Endothelial cell of umbilical vein (primary cell): Measurements from ENCODE around the gene IL4I1. TPM values are rescaled to one million over a fixed set of nuclear protein-coding genes. Genes with fewer than 3 reads are reported as not detected.

Experiments used
- BruUV-seq: library from RNA; stranded (reverse); fragments of 400-500 nt; replicated peaks from 2 replicates; lab custom pipeline; 2021; lab: Mats Ljungman, UMichigan
- CTCF ChIA-PET: fragments of 300-600, 350-600 bp; sonication (Branson Sonifier 250); formaldehyde crosslinking; loops from one replicate; lab custom pipeline; 2021; ENCODE audit warnings: antibody characterized with exemption, inconsistent platforms; lab: Charles Lee
- POLR2A ChIA-PET: fragments of 300-600, 350-600 bp; sonication (Branson Sonifier 250); formaldehyde crosslinking; loops from one replicate; lab custom pipeline; 2021; ENCODE audit warnings: antibody characterized with exemption, inconsistent platforms; lab: Charles Lee
- DNase-seq: peaks from one replicate; pipeline ENCODE4 v3.0.0-alpha.2; 2011; ENCODE audit warnings: low read depth, low spot score
- FAIRE-seq: peaks from 2 replicates; lab custom pipeline; 2011; peaks lifted over from hg19 to GRCh38; lab: Jason Lieb, UNC
- H2AFZ ChIP-seq: 2 replicates; pipeline ENCODE4 v1.6.0; 2012; ENCODE audit warnings: low read depth, low read length, control low read depth, inconsistent platforms
- H3K27ac ChIP-seq: 2 replicates; pipeline ENCODE4 v1.5.1; 2011; ENCODE audit warnings: low read depth, mild to moderate bottlenecking, control low read depth, low read length, moderate library complexity; ENCODE audit not compliant: insufficient read depth
- H3K27me3 ChIP-seq, 2 experiments: 2 replicates each; pipeline versions ENCODE4 v1.6.0 to v1.6.1; 2011; ENCODE audit warnings: low read length in 2 of 2, mixed read lengths in 1 of 2; ENCODE audit not compliant: control insufficient read depth in 2 of 2, insufficient read depth in 2 of 2
- H3K36me3 ChIP-seq, 2 experiments: 2 replicates in 1 of 2; 3 replicates in 1 of 2; pipeline ENCODE4 v1.5.1; 2011; ENCODE audit warnings: low read length in 2 of 2, mild to moderate bottlenecking in 1 of 2, moderate library complexity in 1 of 2; ENCODE audit not compliant: control insufficient read depth in 2 of 2, insufficient read depth in 2 of 2; ENCODE audit errors: extremely low read depth in 1 of 2
- H3K4me1 ChIP-seq: 3 replicates; pipeline ENCODE4 v1.5.1; 2011; ENCODE audit warnings: mild to moderate bottlenecking, low read length; ENCODE audit not compliant: control insufficient read depth, insufficient read depth; ENCODE audit errors: extremely low read depth
- H3K4me2 ChIP-seq: 2 replicates; pipeline ENCODE4 v1.6.1; 2011; ENCODE audit warnings: low read length, control low read depth, mixed read lengths; ENCODE audit not compliant: insufficient read depth
- H3K4me3 ChIP-seq, 3 experiments: fragments of 200-600 bp in 1 of 3; sonication (generic), shearing (Covaris generic) in 1 of 3; replicated peaks in 1 of 3; 2 replicates each; pipeline ENCODE4 v1.5.1; 2011 to 2016; ENCODE audit warnings: control low read depth in 3 of 3, low read length in 3 of 3, mild to moderate bottlenecking in 2 of 3, inconsistent platforms in 1 of 3, low read depth in 1 of 3, moderate library complexity in 1 of 3; ENCODE audit not compliant: insufficient read depth in 1 of 3
- H3K79me2 ChIP-seq: 2 replicates; pipeline ENCODE4 v1.6.0; 2012; ENCODE audit warnings: low read length, inconsistent platforms; ENCODE audit not compliant: control insufficient read depth, insufficient read depth
- H3K9ac ChIP-seq: replicated peaks from 2 replicates; pipeline ENCODE3; 2011; ENCODE audit warnings: low read length, control low read depth; ENCODE audit not compliant: insufficient read depth; ENCODE audit errors: extremely low read depth
- H3K9me1 ChIP-seq: replicated peaks from 3 replicates; pipeline ENCODE4 v1.6.0; 2011; ENCODE audit warnings: mild to moderate bottlenecking, low read length; ENCODE audit not compliant: control insufficient read depth, insufficient read depth; ENCODE audit errors: extremely low read depth
- H3K9me3 ChIP-seq: replicated peaks from 2 replicates; pipeline ENCODE4 v1.5.1; 2012; ENCODE audit warnings: low read length, inconsistent platforms; ENCODE audit not compliant: control insufficient read depth, insufficient read depth
- H4K20me1 ChIP-seq: replicated peaks from 2 replicates; pipeline ENCODE3; 2011; ENCODE audit warnings: mild to moderate bottlenecking, low read length; ENCODE audit not compliant: control insufficient read depth, insufficient read depth; ENCODE audit errors: extremely low read depth
- EZH2 ChIP-seq: IDR thresholded peaks from 2 replicates; pipeline ENCODE4 v1.6.1; 2012; ENCODE audit warnings: borderline replicate concordance, low read depth, mild to moderate bottlenecking, moderate library complexity, low read length, inconsistent platforms; ENCODE audit not compliant: severe bottlenecking
- FOS ChIP-seq: IDR thresholded peaks from 2 replicates; pipeline ENCODE4 v1.6.1; 2011; ENCODE audit warnings: mild to moderate bottlenecking, low read length, moderate library complexity, borderline replicate concordance; ENCODE audit not compliant: insufficient read depth
- GATA2 ChIP-seq: IDR thresholded peaks from 2 replicates; pipeline ENCODE4 v1.7.0; 2011; ENCODE audit warnings: low read depth, mild to moderate bottlenecking, moderate library complexity, mixed read lengths, low read length; ENCODE audit not compliant: insufficient read length, insufficient read depth
- JUN ChIP-seq: IDR thresholded peaks from 2 replicates; pipeline ENCODE4 v1.6.1; 2011; ENCODE audit warnings: borderline replicate concordance, low read depth; ENCODE audit not compliant: insufficient read length, insufficient read depth
- MYC ChIP-seq: IDR thresholded peaks from one replicate; pipeline ENCODE4 v1.6.1; 2011; ENCODE audit warnings: mild to moderate bottlenecking, low read depth, low read length
- POLR2A ChIP-seq: IDR thresholded peaks from 2 replicates; pipeline ENCODE4 v1.6.1; 2012; ENCODE audit warnings: low read depth, mild to moderate bottlenecking, control low read depth, low read length
- POLR2AphosphoS5 ChIP-seq: IDR thresholded peaks from 2 replicates; pipeline ENCODE4 v1.6.1; 2012; ENCODE audit warnings: low read depth, mild to moderate bottlenecking, control low read depth, low read length, moderate library complexity; ENCODE audit not compliant: insufficient read depth
- dilution Hi-C: fragments of 300-500 bp; cut with MboI; formaldehyde crosslinking; loops from one replicate; pipeline ENCODE4 v1.15.0; 2019; ENCODE audit warnings: low sequenced_read_pairs; ENCODE audit not compliant: extremely low pct_ligation_motif_present
- intact Hi-C: fragments of 100-400 bp; cut with micrococcal nuclease; formaldehyde crosslinking; loops from one replicate; pipeline ENCODE4 v1.10.0; 2022
- polyA plus RNA-seq, 4 experiments: library from polyadenylated mRNA; depleted of rRNA in 3 of 4; stranded (reverse) in 3 of 4; unstranded in 1 of 4; fragments of >200 nt; gene quantifications; 2 replicates each; pipeline versions ENCODE4 v1.2.1 to v1.2.3, GENCODE V29; 2011 to 2012; ENCODE audit warnings: missing spikeins in 1 of 4
- total RNA-seq: library from RNA; stranded (reverse); gene quantifications from 2 replicates; pipeline ENCODE4 v1.2.3, GENCODE V29; 2021
- TF ChIP-seq, protein P1 (sequence below): IDR thresholded peaks from 2 replicates; pipeline ENCODE4 v1.6.1; 2011; ENCODE audit not compliant: insufficient read depth, insufficient read length
- TF ChIP-seq, protein P2 (sequence below), 2 donors: IDR thresholded peaks; 1 replicate in 1 of 2; 2 replicates in 1 of 2; pipeline ENCODE4 v1.5.1; 2011; ENCODE audit warnings: low read length in 2 of 2, mild to moderate bottlenecking in 2 of 2, moderate library complexity in 2 of 2, control low read depth in 1 of 2, inconsistent platforms in 1 of 2, low read depth in 1 of 2; ENCODE audit not compliant: insufficient read depth in 1 of 2; ENCODE audit errors: extremely low read depth in 1 of 2

The IL4I1 gene
- total and polyA plus RNA-seq, 2 donors (not counting 3 experiments of a cell fraction or from before 2014, with no cell fraction given), result 5.0 to 5.6 TPM

DNA sequence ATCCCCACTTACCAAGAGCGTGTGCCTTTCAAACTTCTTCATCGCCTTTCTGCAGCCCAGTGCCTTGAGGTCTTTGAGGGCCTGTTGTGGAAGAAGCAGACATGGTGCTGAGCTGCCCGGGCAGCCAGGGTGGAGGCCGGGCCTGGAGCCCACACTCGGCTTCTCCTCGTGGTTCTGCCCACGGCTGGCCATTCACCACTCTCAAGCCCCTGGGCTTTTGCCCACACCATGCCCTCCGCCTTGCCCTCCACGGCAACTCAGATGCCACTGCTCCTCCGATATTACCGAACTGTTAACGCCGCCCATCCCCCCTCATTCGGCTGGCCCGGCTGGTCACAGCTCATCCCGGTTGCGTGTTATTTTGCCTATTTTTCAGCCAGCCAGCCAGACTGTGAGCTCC is 5.3 kb downstream of the IL4I1 start:
- Histone ChIP-seq H2AFZ (no peak overlapping the region), H3K9ac (no peak overlapping the region), H3K36me3 (no peaks in the 10 kb centered on the region), H3K4me1 (peaks cover 5% of the 10 kb centered on the region), H3K9me1 (no peaks in the 10 kb centered on the region), H4K20me1 (no peaks in the 10 kb centered on the region), H3K9me3 (no peaks in the 10 kb centered on the region), H3K27ac (no peak overlapping the region), H3K4me3 (no peak overlapping the region), H3K79me2 (no peaks in the 10 kb centered on the region), H3K27me3 (no peaks in the 10 kb centered on the region), H3K4me2 (no peak overlapping the region)
- BruUV-seq, result no TSS peak
- DNase-seq, result no peak
- CTCF ChIA-PET, result interaction anchor here (0.6 to 0.9 kb wide), 4 partner anchors 10 to 140 kb away, joined by 3 to 4 read pairs (median 3); no protein-coding TSS in a partner anchor
- intact Hi-C loops (no loop called here), dilution Hi-C loops (no loop called here)
- TF ChIP-seq FOS, result no peak
- TF ChIP-seq POLR2A, result no peak
- TF ChIP-seq POLR2AphosphoS5, result no peak
- TF ChIP-seq JUN, result no peak
- no peak for TF ChIP-seq EZH2
- TF ChIP-seq, protein P1, sequence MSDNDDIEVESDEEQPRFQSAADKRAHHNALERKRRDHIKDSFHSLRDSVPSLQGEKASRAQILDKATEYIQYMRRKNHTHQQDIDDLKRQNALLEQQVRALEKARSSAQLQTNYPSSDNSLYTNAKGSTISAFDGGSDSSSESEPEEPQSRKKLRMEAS, result no peak
- TF ChIP-seq, protein P2, sequence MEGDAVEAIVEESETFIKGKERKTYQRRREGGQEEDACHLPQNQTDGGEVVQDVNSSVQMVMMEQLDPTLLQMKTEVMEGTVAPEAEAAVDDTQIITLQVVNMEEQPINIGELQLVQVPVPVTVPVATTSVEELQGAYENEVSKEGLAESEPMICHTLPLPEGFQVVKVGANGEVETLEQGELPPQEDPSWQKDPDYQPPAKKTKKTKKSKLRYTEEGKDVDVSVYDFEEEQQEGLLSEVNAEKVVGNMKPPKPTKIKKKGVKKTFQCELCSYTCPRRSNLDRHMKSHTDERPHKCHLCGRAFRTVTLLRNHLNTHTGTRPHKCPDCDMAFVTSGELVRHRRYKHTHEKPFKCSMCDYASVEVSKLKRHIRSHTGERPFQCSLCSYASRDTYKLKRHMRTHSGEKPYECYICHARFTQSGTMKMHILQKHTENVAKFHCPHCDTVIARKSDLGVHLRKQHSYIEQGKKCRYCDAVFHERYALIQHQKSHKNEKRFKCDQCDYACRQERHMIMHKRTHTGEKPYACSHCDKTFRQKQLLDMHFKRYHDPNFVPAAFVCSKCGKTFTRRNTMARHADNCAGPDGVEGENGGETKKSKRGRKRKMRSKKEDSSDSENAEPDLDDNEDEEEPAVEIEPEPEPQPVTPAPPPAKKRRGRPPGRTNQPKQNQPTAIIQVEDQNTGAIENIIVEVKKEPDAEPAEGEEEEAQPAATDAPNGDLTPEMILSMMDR (IDR thresholded peaks at IDR 0.05; ENCODE audit: extremely low read depth in 1 of 2, insufficient read depth in 1 of 2, low read depth in 1 of 2, low read length in 2 of 2), result no peak
- no peak for TF ChIP-seq MYC
- no peak for TF ChIP-seq GATA2
- no peak for FAIRE-seq
- POLR2A ChIA-PET, result interaction anchor here (0.7 kb wide), 1 partner anchor 496 kb away, joined by 6 read pairs; no protein-coding TSS in a partner anchor
